Activated CD4-positive, CD25-positive, alpha-beta regulatory T cell treated with anti-CD3 and anti-CD28 coated beads, Interleukin-2, amount 50 U/mL, for 72 hours (primary cell): Measurements from ENCODE around the gene STAT3.
"Not testable (repeated sequence)": the region's sequence is repeated elsewhere in the genome, so short reads cannot be mapped to it uniquely, and the experiment has no call there.

ENCODE experiments used
- DNase-seq: peaks from one replicate; pipeline ENCODE4 v3.0.0; 2021

STAT3 gene

DNA sequence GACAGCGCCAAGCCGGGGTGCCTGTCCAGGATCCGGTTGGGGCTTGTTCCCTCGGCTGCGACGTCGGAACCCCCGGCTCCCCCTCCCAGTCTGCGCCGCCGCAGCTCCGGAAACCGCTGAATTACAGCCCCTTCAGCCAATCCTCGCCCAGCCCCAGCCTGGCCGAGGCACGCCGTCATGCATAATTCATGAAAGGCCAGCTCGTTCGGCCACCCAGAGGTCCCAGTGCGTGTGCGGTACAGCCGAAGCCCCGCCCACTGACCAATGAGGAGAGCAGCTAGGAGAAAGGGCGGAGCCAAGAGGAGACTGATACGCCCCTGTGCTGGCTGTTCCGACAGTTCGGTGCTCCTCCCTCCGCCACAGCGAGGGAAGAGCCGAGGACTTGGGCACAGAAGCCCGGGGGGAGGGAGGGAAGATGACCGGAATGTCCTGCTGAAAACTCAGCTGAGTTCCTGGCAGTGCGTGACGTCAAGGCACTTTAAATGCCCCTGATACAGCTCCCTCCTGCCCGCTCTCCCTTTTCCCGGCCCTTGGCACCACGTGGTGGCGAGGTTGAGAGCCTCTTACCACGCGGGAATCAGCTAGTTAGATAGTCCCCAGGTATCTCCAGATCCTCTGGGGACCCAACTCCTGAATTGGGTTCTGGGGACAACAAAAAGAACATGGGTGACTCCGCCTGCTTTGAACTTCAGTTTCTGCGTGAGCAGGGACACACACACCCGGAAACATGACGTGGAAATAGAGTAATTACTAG, at the start of gene STAT3:
Gene STAT3 (minus strand): TSS at position 62 of the 754 bp plus-strand sequence. CDS start 39,926 bp downstream, outside the sequence.
- peak; percentile 100 for DNase-seq

GRCh38 chr17:42436391-42436790, 48.1 kb upstream of the STAT3 start:
- no peak for DNase-seq

- no peak for DNase-seq
These were observed 43.5 kb upstream of the STAT3 start for GRCh38 chr17:42431758-42432161.

- DNase-seq, result no peak
These were observed 41.6 kb upstream of the STAT3 start for GRCh38 chr17:42429726-42430447.

DNA sequence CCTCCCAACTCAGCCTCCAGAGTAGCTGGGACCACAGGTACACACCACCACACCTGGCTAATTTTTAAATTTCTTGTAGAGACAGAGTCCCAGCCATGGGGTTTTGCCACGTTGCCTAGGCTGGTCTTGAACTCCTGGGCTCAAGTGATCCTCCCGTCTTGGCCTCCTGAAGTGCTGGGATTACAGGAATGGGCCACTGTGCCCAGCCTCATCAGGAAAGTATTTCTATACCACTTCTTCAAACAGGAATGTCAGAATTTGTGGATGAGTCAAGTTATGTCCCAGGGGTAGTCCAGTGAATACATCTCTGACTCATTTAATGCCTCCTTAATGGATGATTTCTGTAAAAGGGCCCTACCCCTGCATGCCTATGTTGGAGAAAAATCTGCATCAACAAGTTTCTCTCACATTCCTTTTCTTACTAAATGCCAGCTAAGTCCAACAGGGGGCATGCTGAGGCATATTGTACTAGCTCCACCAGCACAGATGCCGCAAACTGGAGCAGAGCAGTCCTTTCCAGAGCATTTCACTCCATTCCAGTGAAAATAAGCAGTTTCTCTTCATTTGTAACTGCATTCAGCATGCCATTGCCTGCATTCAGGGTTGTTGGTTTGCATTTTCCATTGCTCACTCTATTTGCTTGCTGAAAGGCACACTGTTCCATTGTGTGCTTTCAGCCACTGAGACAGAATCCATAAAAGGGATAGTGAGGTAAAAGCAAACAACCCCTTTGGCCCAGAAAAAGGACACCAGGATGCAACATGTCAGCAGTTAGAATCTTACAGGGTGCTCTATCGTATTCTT, 40.1 kb upstream of the STAT3 start:
- DNase-seq, result no peak

GRCh38 chr17:42424991-42425610, 36.9 kb upstream of the STAT3 start:
- no peak for DNase-seq

DNA sequence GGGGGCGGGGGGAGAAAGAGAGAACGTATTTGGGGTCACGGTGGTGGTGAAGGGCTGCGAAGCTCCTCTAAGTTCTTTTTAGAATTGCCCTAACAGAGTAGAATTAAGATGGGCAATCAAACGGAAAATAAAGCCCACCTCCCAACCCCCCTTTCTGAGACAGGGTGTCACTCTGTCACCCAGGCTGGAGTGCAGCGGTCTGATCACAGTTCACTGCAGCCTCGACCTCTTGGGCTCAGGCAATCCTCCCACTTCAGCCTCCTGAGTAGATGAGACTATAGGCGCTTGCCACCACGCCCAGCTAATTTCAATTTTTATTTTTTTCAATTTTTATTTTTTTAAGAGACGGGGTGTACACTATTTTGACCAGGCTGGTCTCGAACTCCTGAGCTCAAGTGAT, 35.5 kb upstream of the STAT3 start:
- no peak for DNase-seq

DNA sequence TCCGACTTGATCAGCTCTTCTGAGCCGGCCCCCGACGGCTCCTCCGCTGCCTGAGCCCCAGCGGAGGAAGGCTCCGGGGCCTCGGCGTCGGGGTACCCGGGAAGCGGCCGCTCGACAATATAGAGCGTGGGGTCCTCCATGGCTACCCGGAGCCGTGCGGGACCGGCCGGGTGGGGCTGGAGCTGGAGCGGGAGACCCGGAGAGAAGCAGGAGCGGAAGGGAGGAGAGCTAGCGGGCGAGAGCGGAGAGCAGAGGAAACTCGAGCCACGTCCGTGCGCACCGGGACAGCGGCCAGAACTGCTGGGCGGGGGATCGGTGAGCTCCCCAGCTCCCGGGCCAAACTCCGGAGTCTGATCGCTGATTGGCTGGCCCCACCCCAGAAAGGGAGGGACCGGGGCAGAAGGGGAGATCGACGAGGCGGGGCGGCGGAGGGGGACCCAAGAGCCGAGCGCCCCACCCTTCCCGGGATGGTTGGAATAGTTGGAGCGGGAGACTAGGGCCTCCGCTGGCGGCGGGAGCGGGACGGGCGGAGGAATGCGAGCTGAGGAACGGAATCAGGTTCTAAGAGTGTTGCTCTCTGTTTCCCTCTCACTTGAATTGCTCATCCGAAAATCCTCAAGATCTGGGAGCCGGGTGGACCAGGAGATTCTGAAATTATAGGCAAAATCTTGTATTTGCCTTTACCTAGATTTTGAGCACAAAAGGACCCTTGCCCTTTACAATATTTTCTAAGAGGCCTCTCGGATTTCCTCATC, 34.9 kb upstream of the STAT3 start, which contains the start of gene CAVIN1:
Gene CAVIN1 (minus strand): TSS at position 299 of the 755 bp plus-strand sequence. CDS start 159 bp downstream, at position 140.
- peak; percentile 40 for DNase-seq

- DNase-seq, result peak; percentile 45
These were observed 34.2 kb upstream of the STAT3 start for GRCh38 chr17:42422412-42422957.

DNA sequence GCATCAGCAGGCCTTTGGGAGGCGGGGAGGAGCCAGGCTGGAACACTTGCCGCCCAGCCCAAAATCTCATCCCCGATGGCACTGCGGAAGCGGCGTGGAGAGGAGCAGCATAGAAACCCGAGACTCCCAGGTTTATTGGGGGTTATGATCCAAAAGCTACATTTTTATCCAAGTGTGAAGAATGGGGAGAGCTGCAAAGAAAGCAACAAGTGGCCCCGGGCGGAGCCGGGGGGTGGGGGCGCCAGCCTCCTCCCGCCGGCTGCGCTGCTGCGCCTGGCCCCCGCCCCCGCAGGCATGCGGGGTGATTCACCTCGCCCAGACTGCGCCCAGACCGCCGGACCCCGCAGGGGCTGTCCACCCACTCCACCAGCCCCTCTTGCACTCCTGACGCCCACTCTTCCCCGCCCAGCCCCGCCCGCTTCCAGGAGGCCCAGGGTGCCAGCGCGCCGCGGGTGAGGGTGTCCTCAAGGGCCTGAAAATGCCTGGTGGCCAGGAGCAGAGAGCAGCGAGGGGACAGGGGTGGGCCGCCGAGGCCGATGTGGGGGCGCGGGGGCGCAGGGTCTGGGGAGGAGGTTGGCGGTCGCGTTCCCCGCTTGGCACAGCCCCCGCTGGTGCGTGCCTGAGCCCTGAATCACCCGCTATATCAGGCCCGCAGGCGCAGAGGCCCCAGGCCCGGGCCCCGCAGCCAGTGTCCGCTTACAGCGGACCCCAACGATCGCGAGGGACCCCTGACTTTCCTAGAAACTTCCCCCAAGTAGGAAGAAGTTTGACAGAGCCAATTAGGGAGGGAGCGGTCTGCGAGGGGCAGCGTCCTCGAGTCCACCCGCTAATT, 33.5 kb upstream of the STAT3 start:
- DNase-seq, result no peak

DNA sequence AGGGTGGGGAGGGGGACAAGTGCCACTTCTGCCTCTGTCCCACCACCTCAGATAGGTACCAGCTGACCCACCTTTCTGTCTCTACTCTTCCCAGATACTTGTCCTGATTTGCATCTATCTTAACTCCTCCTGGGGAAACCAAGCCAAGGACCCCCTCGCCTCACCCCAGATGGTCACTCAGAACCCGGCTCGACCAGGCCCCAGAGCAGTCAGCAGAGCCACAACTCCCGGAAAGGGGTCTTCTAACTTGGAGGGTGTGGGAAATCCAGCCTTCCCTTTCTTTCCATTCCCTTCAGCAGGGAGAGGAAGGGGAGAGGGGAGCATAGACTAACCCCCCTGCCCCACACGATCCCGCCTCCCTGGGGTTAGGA, 32.9 kb upstream of the STAT3 start:
- no peak for DNase-seq

GRCh38 chr17:42417981-42418380, 29.7 kb upstream of the STAT3 start:
- not testable (repeated sequence) for DNase-seq

DNA sequence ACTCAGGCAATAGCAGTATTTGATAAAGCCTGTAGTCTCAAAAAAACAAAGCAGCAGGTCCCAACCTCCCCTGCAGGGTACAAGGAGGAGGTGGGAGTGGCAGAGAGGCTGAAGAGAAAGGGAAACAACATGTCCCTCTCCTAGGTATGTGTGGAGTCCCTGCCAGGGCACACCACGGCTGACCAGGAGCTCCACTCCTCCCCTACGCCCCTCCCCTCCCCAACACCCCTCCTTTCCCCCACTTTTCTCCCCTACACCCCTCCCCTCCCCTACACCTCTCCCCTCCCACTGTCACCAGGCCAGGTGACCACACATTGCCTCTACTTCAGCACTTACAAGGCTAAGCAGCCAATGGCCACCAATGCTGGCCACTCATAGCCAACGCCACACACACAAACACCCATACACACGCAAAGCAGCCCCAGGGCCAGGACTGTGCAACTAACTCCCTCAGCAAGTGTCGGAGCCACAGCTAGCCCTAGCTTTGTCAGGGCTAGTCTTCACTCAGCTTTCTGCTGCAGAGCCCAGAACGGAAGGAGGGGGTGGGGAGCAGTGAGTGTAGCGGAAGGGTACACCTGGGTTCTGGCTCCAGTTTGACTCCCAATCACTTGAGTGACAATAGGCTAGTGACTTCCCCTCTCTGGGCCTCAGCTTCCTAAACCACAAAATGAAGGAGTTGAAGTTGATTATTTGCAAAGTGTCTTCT, 26.6 kb upstream of the STAT3 start:
- peak; percentile 61 for DNase-seq

DNA sequence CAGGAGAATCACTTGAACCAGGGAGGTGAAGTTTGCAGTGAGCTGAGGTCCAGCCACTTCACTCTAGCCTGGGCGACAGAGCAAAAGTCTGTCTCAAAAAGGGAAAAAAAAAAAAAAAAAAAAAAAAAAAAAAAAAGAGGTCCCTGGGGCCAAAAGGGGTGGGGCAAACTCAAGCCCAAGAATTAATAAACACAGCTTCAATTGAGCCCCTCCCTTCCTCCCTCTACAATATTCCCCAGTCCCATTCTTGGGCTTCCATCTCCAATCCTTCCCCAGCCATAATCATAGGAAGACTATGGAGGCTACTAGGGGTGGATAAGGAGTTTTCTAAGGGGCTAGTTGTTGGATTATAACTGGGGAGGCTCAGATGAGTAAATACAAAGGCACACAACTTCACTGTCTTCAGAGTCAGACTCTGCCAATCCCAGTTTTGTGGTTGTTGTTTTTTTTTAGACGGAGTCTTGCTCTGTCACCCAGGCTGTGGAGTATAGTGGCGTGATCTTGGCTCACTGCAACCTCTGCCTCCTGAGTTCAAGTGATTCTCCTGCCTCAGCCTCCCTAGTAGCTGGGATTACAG, 25.3 kb upstream of the STAT3 start:
- no peak for DNase-seq

DNA sequence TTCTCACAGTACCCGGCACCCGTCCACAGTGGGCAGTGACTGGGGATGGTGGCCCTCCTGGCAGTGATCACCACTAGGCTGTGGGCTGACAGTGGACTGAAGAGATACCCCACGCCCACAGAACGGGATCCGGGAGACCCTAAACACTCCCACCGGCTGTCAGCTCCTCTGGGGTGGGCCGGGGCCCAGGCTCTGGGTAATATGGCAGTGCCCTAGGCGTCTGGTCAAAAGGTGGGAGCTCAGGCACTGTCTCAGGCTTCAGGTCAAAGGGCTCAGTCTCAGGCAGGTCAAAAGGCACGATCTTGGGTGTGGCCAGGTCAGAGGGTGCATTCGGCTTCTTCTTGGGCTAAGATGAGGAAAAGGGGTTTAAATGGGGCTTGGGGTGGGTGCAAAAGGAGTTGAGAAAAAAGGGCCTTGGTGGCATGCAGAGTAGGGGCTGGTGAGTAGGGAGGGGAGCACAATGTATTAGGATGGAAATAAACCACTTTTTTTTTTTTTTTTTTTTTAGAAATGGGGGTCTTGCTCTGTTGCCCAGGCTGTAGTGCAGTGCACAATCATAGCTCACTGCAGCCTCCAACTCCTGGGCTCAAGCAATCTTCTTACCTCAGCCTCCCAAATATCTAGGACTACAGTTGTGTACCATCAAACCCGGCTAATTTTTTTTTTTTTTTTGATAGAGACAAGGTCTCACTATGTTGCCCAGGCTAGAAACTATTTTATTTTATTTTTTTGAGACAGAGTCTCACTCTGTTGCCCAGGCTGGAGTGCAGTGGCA, 23.9 kb upstream of the STAT3 start:
- no peak for DNase-seq

- DNase-seq, result no peak
These were observed 23.1 kb upstream of the STAT3 start for GRCh38 chr17:42411361-42411760.

DNA sequence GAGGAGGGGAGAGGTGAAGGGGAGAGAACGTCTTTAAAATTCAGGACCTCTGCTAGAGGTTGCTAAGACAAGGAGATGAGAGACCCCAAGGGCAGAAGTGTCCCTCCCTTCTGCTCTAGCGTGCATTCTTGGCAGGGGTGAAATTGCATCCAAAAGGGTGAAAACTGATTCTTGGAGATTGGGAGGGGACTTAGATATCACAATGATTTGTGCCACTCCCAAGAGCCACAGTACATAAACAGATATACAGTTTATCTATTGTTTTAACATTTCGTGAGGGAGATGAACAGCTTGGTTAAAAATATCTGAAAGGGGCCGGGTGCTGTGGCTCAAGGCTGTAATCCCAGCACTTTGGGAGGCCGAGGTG, 22.1 kb upstream of the STAT3 start:
- DNase-seq, result no peak

GRCh38 chr17:42409523-42410318, 21.5 kb upstream of the STAT3 start:
- DNase-seq, result no peak
